ENCODE data around the gene EOGT. TPM values are rescaled to one million over a fixed set of nuclear protein-coding genes. Genes with fewer than 3 reads are reported as not detected.
A peak's percentile ranks its signal among the peaks of the same experiment; 100 is the strongest.

The EOGT gene
- total RNA-seq, 2 experiments from 2014 or later = 15.4 to 15.5 TPM

DNA sequence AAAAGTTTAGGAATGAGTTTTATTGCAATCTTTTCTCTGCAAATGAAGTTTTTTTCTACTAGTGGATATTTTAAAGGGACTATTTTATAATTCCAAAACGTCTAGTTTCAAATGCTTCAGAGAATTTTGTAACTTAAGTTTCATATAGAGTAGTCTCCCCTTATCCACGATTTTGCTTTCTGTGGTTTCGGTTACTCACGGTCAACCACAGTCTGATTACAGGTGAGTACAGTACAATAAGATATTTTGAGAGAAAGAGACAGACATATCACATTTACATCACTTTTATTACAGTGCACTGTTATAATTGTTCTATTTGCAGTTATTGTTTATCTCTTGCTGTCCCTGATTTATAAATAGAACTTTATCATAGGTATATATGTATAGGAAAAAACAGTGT, 7.4 kb upstream of the EOGT start:
- Mint-ChIP-seq H3K27me3 (no peaks in the 10 kb centered on the region), H3K9me3 (ENCODE audit: low read depth) (no peaks in the 10 kb centered on the region), H3K27ac (no peak overlapping the region), H3K4me3 (no peak overlapping the region), H3K4me1 (peaks cover 7% of the 10 kb centered on the region), H3K36me3 (peaks cover 28% of the 10 kb centered on the region)
- ATAC-seq = no peak
- CTCF ChIA-PET = interaction anchor here (1.4 to 1.5 kb wide), 2 partner anchors 24 to 286 kb away, joined by 3 read pairs; no protein-coding TSS in a partner anchor
- DNase-seq = no peak

DNA sequence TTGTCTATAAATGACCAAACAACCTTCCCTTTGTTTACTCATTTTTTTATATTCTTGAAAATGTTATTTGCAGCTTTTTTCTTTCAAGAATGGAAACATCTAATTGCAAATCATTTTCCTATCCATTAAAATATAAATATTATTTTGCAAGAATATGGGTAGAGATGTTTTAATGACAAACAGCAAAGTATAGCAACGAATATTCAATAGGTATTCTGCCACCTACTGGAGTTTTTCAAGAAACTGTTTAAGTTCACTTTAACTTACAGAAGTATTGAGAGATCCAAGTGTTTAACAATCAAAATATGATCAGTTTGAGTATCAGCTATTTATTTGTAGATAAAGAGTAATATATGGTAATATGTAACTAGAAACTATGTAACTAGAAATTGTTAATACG, 6.9 kb upstream of the EOGT start:
- Mint-ChIP-seq H3K9me3 (ENCODE audit: low read depth) (no peaks in the 10 kb centered on the region), H3K36me3 (peaks cover 24% of the 10 kb centered on the region), H3K4me3 (no peak overlapping the region), H3K4me1 (peaks cover 9% of the 10 kb centered on the region), H3K27me3 (no peaks in the 10 kb centered on the region), H3K27ac (no peak overlapping the region)
- DNase-seq (no peak), ATAC-seq (no peak)
- CTCF ChIA-PET = no interaction called here

DNA sequence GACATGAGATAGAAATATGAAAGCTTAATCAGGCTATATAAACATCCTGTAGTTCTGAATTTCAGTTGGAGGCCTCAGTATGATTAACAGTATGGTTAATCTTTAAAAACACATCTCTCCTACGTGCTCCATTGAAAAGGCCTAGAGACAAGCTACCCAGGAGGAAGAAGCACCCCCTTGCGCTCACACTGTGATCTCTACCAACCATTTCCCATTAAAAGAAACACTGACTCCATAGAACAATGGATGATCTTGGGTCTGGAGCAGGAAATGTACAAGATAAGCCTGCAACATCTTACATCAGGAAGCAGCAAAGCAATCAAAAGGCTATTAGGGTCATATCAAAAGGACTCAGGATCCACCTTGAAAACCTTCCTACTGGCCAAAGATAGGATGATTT, 3.4 kb upstream of the EOGT start:
- CTCF ChIA-PET = no interaction called here
- ATAC-seq (no peak), DNase-seq (no peak)
- no peaks in the 10 kb centered on the region for H3K9me3 Mint-ChIP-seq (ENCODE audit: low read depth)
- no peak overlapping the region for H3K27ac Mint-ChIP-seq
- H3K4me3 Mint-ChIP-seq = no peak overlapping the region
- H3K27me3 Mint-ChIP-seq = no peaks in the 10 kb centered on the region
- H3K4me1 Mint-ChIP-seq = peaks cover 28% of the 10 kb centered on the region
- H3K36me3 Mint-ChIP-seq = peaks cover 17% of the 10 kb centered on the region

DNA sequence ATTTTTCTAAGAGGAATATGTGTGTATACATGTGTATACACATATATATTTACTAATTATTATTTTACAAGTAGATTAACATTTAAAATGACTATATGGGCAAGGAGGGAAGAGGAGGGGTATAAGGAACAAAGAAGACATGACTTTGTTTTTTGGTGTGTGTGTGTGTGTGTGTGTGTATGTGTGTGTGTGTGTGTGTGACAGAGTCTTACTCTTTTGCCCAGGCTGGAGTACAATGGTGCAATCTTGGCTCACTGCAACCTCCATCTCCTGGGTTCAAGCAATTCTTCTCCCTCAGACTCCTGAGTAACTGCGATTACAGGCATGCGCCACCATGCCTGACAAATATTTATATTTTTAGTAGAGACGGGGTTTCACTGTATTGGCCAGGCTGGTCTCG, 2.6 kb upstream of the EOGT start:
- H3K4me1 Mint-ChIP-seq = peaks cover 29% of the 10 kb centered on the region
- no peaks in the 10 kb centered on the region for H3K9me3 Mint-ChIP-seq (ENCODE audit: low read depth)
- H3K4me3 Mint-ChIP-seq = no peak overlapping the region
- DNase-seq (no peak), ATAC-seq (no peak)
- H3K36me3 Mint-ChIP-seq = peaks cover 15% of the 10 kb centered on the region
- no peaks in the 10 kb centered on the region for H3K27me3 Mint-ChIP-seq
- H3K27ac Mint-ChIP-seq = no peak overlapping the region
- CTCF ChIA-PET = no interaction called here

DNA sequence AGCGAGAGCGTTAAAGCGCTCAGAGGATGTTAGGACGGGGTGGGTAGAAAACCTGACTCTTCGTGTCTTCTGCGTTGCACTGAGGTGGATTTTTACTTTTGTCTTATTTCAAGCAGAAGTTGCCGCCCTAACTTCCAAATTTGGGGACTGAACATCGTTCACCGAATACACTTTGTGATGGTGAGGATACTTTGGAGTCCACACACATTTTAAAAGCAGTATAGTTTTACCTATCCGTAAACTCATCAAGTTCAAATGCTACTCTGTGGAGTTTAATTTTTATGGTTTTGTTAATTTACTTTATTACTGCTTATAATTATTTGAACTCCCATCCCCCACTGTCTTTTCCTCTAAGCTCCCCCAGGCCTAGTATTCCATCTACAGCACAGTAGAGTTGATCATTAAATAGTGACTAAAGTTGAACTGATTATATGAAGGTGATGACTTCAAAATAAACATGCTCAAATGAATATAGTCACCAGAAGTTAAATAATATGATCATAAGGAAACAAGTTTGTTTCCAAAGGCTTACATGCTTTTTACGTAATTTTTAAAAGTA, 617 bp upstream of the EOGT start:
- Mint-ChIP-seq H3K4me1 (peaks cover 34% of the 10 kb centered on the region), H3K4me3 (peak overlapping the region; percentile 77), H3K9me3 (ENCODE audit: low read depth) (no peaks in the 10 kb centered on the region), H3K27ac (peak overlapping the region; percentile 64), H3K27me3 (no peaks in the 10 kb centered on the region), H3K36me3 (peaks cover 18% of the 10 kb centered on the region)
- ATAC-seq = no peak
- no peak for DNase-seq
- CTCF ChIA-PET = interaction anchor here (1.0 to 3.1 kb wide), 6 partner anchors 10 to 67 kb away, joined by 3 to 14 read pairs (median 4); partner anchors contain the start of gene UBA3

DNA sequence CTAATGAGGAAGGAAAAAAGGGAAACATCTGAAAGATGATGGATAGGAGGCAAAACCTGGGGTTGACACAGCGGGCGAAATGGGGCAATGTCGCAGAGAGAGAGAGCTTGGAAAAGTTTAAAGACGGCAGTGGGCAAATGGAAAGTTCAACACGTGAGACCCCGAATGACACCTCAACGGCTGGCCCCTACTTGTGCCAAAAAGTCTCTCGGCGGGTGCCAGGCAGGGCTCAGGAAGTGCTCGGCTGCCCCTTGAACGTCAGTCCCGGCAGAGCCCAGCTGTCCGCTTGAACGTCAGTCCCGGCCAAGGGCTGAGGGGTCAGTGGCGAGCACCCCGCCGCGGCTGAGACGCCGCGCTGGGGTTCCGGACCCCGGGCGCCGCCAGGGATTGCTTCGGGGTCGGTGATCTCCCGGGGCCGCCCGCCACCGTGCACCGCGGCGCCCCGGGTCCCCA, 658 bp downstream of the EOGT start:
- peak overlapping the region; percentile 73 for H3K27ac Mint-ChIP-seq
- CTCF ChIA-PET = interaction anchor here (1.0 to 3.1 kb wide), 4 partner anchors 13 to 26 kb away, joined by 3 to 14 read pairs (median 4); no protein-coding TSS in a partner anchor
- no peaks in the 10 kb centered on the region for H3K27me3 Mint-ChIP-seq

DNA sequence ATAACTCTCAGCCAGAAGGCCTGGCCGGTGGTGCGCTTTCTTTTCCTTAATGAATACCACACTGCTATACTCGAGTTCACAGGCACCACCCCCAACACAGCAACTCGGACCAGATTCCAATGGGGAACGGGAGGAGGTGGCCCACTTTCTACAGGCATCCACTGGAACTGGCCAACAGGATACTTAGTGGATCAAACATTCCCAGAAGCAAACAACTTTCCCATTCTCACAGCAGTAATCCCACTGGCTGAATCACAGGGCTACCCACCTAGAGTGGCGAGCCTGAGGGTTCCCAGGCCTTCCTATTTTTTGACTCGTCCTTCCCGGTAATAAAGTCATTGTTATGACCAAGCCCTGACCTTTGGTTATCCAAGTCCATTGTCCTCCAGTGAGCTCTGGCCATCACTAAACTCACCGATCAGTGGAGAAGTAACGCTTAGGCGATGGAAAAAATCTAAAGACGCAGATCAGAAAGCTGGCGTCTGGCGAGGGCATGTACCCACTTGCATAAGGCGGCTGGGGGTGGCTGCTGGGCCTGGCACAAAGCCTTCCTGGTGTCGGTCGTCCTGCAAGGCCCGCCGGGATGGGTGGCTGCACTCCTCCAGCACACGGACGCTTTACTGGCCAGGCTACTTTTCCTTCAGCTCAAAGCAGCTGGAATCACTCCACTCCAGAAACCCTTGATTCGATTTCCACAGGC, 1.2 kb downstream of the EOGT start:
- peak overlapping the region; percentile 73 for H3K27ac Mint-ChIP-seq
- ATAC-seq (no peak), DNase-seq (no peak)
- peaks cover 20% of the 10 kb centered on the region for H3K36me3 Mint-ChIP-seq
- CTCF ChIA-PET = interaction anchor here (2.1 to 3.1 kb wide), 2 partner anchors 12 to 16 kb away, joined by 5 to 14 read pairs; no protein-coding TSS in a partner anchor
- H3K9me3 Mint-ChIP-seq (ENCODE audit: low read depth) = no peaks in the 10 kb centered on the region
- peak overlapping the region; percentile 81 for H3K4me3 Mint-ChIP-seq
- no peaks in the 10 kb centered on the region for H3K27me3 Mint-ChIP-seq
- peaks cover 34% of the 10 kb centered on the region for H3K4me1 Mint-ChIP-seq

More for the DNA sequence above, 658 bp downstream of the EOGT start:
- Mint-ChIP-seq H3K4me1 (peaks cover 34% of the 10 kb centered on the region), H3K9me3 (ENCODE audit: low read depth) (no peaks in the 10 kb centered on the region), H3K36me3 (peaks cover 23% of the 10 kb centered on the region), H3K4me3 (peak overlapping the region; percentile 81)
- ATAC-seq (no peak), DNase-seq (no peak)

DNA sequence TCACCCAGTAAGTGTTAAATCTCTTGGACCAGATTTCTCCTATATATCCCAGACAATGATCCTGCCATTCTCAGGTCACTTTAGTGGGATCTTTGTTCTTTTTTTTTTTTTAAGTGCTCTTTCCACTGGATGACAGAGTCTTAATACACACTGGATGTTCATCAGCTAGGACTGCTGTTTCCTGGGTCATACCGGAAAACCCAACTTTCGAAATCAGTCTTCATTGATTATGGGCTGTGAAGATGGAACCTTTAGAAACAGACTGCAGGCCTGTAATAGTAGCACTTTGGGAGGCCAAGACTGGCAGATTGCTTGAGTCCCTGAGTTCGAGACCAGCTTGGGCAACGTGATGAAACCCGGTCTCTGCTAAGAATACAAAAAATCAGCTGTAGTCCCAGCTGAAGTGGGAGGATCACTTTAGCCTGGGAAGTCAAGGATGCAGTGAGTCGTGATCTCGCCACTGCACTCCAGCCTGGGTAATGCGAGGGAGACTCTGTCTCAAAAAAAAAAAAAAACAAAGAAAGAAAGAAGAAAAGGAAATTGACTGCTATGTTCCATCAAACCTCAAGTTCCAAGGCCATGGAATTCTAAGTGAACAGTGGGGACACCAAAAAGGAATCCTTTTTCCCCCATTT, 2.3 kb downstream of the EOGT start:
- Mint-ChIP-seq H3K4me1 (peaks cover 34% of the 10 kb centered on the region), H3K36me3 (peaks cover 20% of the 10 kb centered on the region), H3K27ac (peak overlapping the region; percentile 57), H3K9me3 (ENCODE audit: low read depth) (no peaks in the 10 kb centered on the region), H3K4me3 (peak overlapping the region; percentile 23), H3K27me3 (no peaks in the 10 kb centered on the region)
- CTCF ChIA-PET = interaction anchor here (0.6 to 3.1 kb wide), 4 partner anchors 11 to 1220 kb away, joined by 3 to 14 read pairs (median 3); no protein-coding TSS in a partner anchor
- no peak for ATAC-seq
- no peak for DNase-seq

DNA sequence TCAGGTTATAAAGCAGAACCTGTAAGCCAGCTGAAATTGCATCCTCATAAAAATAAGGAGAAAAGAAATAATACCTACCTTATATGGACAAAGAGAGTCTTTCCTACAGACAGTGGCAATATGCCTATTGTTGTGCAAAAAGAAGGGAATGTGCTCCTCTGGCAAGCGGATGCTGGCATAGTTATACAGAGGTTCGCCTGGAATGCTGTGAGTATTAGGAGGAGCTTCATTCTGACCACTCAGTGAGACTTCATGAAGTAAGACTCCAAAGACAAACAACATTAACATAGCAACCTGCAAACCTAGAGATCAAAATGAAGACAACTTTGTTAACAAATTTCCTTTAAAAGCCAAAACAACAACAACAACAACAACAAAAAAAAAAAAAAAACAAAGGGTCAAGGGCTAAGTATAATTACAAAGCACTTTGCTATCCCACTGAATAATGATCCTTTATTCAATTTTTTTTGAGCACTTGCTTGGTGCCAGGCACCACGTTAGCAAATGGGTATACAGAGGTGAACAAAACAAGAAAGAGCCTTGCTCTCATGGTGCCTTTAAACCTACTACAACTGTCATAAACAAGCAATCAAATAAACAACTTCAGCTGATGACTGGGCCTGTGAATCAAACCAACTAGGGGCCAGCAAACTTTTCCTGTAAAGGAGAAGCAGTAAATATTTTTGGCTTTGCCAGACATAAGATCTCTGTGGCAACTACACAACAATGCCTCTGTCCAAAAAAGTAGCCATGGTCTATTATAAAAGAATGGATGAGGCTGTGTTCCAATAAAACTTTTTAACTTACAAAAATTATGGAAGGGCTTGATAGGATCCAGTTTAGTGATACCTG, 3.7 kb downstream of the EOGT start:
- peaks cover 26% of the 10 kb centered on the region for H3K4me1 Mint-ChIP-seq
- CTCF ChIA-PET = no interaction called here
- no peaks in the 10 kb centered on the region for H3K9me3 Mint-ChIP-seq (ENCODE audit: low read depth)
- H3K27ac Mint-ChIP-seq = no peak overlapping the region
- no peak overlapping the region for H3K4me3 Mint-ChIP-seq
- H3K27me3 Mint-ChIP-seq = no peaks in the 10 kb centered on the region
- DNase-seq (no peak), ATAC-seq (no peak)
- peaks cover 25% of the 10 kb centered on the region for H3K36me3 Mint-ChIP-seq

DNA sequence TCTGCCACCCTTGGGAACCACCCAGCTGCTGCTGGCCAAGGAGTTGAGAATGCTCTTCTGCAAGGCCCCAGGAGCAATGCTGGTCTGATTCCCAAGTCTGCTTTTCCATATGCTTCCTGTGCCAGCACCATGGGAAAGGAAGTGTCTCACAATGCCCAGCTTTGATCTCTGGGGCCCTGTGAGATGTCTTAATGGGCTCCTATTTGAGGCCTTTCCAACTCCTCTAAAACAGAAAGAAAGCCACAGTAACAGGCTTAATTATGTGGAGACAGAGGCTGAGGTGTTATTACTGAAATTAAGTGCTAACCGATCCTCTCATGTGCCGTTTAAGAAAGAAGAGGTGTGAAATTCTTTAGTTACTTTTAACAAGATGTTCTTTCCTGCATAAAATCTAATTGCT, 4.5 kb downstream of the EOGT start:
- peaks cover 31% of the 10 kb centered on the region for H3K36me3 Mint-ChIP-seq
- ATAC-seq (no peak), DNase-seq (no peak)
- no peak overlapping the region for H3K4me3 Mint-ChIP-seq
- CTCF ChIA-PET = no interaction called here
- H3K9me3 Mint-ChIP-seq (ENCODE audit: low read depth) = no peaks in the 10 kb centered on the region
- peaks cover 20% of the 10 kb centered on the region for H3K4me1 Mint-ChIP-seq
- no peaks in the 10 kb centered on the region for H3K27me3 Mint-ChIP-seq
- peak overlapping the region; percentile 24 for H3K27ac Mint-ChIP-seq

DNA sequence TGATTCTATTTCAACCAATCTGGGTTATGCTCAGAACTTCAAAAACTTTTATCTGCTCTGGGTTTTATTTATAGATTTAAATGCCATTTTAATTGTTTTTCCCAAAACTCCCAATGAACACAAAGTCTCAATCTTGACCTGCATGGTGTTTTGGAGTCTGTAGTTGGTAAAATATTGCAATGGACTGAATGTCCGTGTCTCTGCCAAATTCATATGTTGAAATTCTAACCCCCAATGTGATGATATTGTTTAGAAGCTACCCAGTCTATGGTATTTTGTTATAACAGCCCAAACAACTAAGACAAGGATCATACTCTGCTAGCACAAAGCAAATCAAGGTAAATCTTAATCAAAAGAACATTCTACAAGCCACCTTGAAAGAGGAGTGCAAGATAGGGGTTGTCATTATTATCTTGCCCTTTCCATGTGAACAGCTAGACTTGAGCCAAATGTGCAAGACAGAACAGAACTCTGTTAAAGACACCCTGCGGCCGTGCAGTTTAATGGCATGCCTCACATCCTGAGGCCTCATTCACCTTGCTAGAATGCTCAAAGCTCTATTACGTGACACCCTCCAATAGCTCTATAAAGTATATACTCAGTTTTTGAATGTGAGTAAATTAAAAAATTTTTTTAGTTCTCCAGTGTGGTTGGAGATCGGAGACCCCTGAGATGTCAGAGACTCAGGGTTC, 7.5 kb downstream of the EOGT start:
- ATAC-seq (no peak), DNase-seq (no peak)
- Mint-ChIP-seq H3K4me3 (no peak overlapping the region), H3K27me3 (no peaks in the 10 kb centered on the region), H3K4me1 (peaks cover 7% of the 10 kb centered on the region), H3K36me3 (peaks cover 46% of the 10 kb centered on the region), H3K27ac (no peak overlapping the region), H3K9me3 (ENCODE audit: low read depth) (no peaks in the 10 kb centered on the region)
- CTCF ChIA-PET = no interaction called here

DNA sequence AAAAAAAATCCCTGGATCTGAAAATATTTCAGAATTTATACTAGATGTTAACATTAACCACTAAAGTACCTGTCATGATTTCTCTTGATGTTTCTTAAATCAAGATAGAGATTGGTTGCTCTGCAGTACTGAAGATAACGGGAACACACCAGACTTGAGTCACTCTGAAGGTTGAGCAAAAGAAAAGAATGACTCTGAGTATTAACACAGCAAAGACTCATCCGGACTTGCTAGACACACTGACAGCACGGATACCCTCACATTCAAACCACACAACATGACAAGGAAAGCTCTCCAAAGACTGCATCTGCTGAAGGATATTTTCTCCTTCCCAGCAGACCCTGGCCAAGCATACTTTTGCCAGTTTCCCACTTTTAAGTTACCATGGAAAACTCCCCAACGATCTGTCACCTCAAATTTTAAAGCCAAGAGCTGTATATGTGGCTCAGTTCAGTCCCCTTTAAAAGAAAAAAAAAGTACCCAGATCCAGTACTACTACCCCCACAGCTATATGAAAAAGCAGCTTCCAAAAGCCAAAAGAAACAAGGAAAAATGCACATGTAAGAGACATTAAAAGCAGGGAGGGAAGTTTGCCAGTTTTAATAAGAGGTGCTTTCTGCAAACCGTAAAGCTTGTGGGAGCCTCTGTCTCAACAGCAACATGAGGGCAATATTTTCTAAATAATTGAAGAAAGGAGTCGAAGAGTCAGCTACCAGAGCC, 8.3 kb downstream of the EOGT start:
- Mint-ChIP-seq H3K27ac (no peak overlapping the region), H3K4me3 (no peak overlapping the region), H3K4me1 (peaks cover 2% of the 10 kb centered on the region), H3K36me3 (peaks cover 46% of the 10 kb centered on the region), H3K9me3 (ENCODE audit: low read depth) (no peaks in the 10 kb centered on the region), H3K27me3 (no peaks in the 10 kb centered on the region)
- ATAC-seq = no peak
- DNase-seq = no peak
- CTCF ChIA-PET = no interaction called here

Measured in activated CD8-positive, alpha-beta memory T cell treated with anti-CD3 and anti-CD28 coated beads, Interleukin-2, amount 10 ng/mL, durations not matched to agents 7 days and 5 days (primary cell).